ENCODE results near the gene SBK2. TPM values are rescaled to one million over a fixed set of nuclear protein-coding genes. Genes with fewer than 3 reads are reported as not detected.

Gene SBK2
- total RNA-seq, 1 experiment from 2014 or later: not detected

- DNase-seq (ENCODE audit: low read depth): no peak
Measured at GRCh38 chr19:55554302-55554701, 17.4 kb upstream of the SBK2 start.

- DNase-seq (ENCODE audit: low read depth): no peak
Measured at GRCh38 chr19:55553217-55554182, 16.6 kb upstream of the SBK2 start.

- DNase-seq (ENCODE audit: low read depth): peak; percentile 66
Measured at GRCh38 chr19:55552620-55553019, 15.7 kb upstream of the SBK2 start.

GRCh38 chr19:55552206-55552605 is 15.3 kb upstream of the SBK2 start:
- DNase-seq (ENCODE audit: low read depth): no peak

GRCh38 chr19:55550321-55550650 is 13.4 kb upstream of the SBK2 start:
- no peak for DNase-seq (ENCODE audit: low read depth)

- DNase-seq (ENCODE audit: low read depth): peak; percentile 54
Measured at GRCh38 chr19:55549500-55550320, 12.8 kb upstream of the SBK2 start.

- peak; percentile 86 for DNase-seq (ENCODE audit: low read depth)
Measured at GRCh38 chr19:55546822-55547614, 10.1 kb upstream of the SBK2 start.

- no peak for DNase-seq (ENCODE audit: low read depth)
Measured at GRCh38 chr19:55546011-55546410, 9.1 kb upstream of the SBK2 start.

GRCh38 chr19:55545443-55545842 is 8.5 kb upstream of the SBK2 start, which contains the start of gene SBK3:
SBK3 (minus strand) TSS chr19:55545543; CDS start chr19:55545543, 0 bp downstream.
- no peak for DNase-seq (ENCODE audit: low read depth)

- peak; percentile 38 for DNase-seq (ENCODE audit: low read depth)
Measured at GRCh38 chr19:55544776-55545439, 8.0 kb upstream of the SBK2 start.

GRCh38 chr19:55544014-55544413 is 7.1 kb upstream of the SBK2 start:
- no peak for DNase-seq (ENCODE audit: low read depth)

- DNase-seq (ENCODE audit: low read depth): no peak
Measured at GRCh38 chr19:55543567-55543966, 6.6 kb upstream of the SBK2 start.

- no peak for DNase-seq (ENCODE audit: low read depth)
Measured at GRCh38 chr19:55542292-55542855, 5.4 kb upstream of the SBK2 start.

- DNase-seq (ENCODE audit: low read depth): no peak
Measured at GRCh38 chr19:55541091-55541490, 4.2 kb upstream of the SBK2 start.

GRCh38 chr19:55540619-55541018 is 3.7 kb upstream of the SBK2 start:
- no peak for DNase-seq (ENCODE audit: low read depth)

- no peak for DNase-seq (ENCODE audit: low read depth)
Measured at GRCh38 chr19:55539090-55539984, 2.4 kb upstream of the SBK2 start.

GRCh38 chr19:55538132-55538531 is 1.2 kb upstream of the SBK2 start:
- DNase-seq (ENCODE audit: low read depth): no peak

- no peak for DNase-seq (ENCODE audit: low read depth)
Measured at GRCh38 chr19:55537741-55538111, 793 bp upstream of the SBK2 start.

- no peak for DNase-seq (ENCODE audit: low read depth)
Measured at GRCh38 chr19:55536366-55536765, 567 bp downstream of the SBK2 start.

- DNase-seq (ENCODE audit: low read depth): no peak
Measured at GRCh38 chr19:55535965-55536350, 975 bp downstream of the SBK2 start.
